Measurements from ENCODE around the gene PDK3.

GRCh38 chrX:24435060-24435459 is 30.0 kb upstream of the PDK3 start:
- TF ChIP-seq CTCF (optimal IDR thresholded peaks at IDR 0.05 in 1 of 3, IDR thresholded peaks at IDR 0.05 in 1 of 3, conservative IDR thresholded peaks at IDR 0.05 in 1 of 3; ENCODE audit: extremely low read depth in 1 of 3, insufficient read depth in 2 of 3, low read length in 3 of 3): no peak
- no peak for TF ChIP-seq EZH2 (IDR thresholded peaks at IDR 0.05; ENCODE audit: low read length)
